Measurements from ENCODE around the gene EMILIN1. TPM values are rescaled to one million over a fixed set of nuclear protein-coding genes. Genes with fewer than 3 reads are reported as not detected.

Gene EMILIN1
- total RNA-seq, 4 donors from 2014 or later = 7.9 to 32.2 (median 13.3) TPM

- peaks cover 0 to 13% (median 7%) of the 10 kb centered on the region in 4 donors for H3K4me1 ChIP-seq
- TF ChIP-seq, protein P1, sequence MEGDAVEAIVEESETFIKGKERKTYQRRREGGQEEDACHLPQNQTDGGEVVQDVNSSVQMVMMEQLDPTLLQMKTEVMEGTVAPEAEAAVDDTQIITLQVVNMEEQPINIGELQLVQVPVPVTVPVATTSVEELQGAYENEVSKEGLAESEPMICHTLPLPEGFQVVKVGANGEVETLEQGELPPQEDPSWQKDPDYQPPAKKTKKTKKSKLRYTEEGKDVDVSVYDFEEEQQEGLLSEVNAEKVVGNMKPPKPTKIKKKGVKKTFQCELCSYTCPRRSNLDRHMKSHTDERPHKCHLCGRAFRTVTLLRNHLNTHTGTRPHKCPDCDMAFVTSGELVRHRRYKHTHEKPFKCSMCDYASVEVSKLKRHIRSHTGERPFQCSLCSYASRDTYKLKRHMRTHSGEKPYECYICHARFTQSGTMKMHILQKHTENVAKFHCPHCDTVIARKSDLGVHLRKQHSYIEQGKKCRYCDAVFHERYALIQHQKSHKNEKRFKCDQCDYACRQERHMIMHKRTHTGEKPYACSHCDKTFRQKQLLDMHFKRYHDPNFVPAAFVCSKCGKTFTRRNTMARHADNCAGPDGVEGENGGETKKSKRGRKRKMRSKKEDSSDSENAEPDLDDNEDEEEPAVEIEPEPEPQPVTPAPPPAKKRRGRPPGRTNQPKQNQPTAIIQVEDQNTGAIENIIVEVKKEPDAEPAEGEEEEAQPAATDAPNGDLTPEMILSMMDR (IDR thresholded peaks at IDR 0.05) = no peak
- TF ChIP-seq POLR2A (IDR thresholded peaks at IDR 0.05) = no peak
- H3K9me3 ChIP-seq = no peaks in the 10 kb centered on the region
- DNase-seq = no peak
- no peak overlapping the region for H3K4me3 ChIP-seq
- H3K36me3 ChIP-seq = peaks cover 0 to 26% (median 0%) of the 10 kb centered on the region in 3 donors
- H3K27ac ChIP-seq = no peak overlapping the region
- H3K27me3 ChIP-seq = no peaks in the 10 kb centered on the region
Observed at GRCh38 chr2:27131429-27131828, 53.0 kb downstream of the EMILIN1 start.

DNA sequence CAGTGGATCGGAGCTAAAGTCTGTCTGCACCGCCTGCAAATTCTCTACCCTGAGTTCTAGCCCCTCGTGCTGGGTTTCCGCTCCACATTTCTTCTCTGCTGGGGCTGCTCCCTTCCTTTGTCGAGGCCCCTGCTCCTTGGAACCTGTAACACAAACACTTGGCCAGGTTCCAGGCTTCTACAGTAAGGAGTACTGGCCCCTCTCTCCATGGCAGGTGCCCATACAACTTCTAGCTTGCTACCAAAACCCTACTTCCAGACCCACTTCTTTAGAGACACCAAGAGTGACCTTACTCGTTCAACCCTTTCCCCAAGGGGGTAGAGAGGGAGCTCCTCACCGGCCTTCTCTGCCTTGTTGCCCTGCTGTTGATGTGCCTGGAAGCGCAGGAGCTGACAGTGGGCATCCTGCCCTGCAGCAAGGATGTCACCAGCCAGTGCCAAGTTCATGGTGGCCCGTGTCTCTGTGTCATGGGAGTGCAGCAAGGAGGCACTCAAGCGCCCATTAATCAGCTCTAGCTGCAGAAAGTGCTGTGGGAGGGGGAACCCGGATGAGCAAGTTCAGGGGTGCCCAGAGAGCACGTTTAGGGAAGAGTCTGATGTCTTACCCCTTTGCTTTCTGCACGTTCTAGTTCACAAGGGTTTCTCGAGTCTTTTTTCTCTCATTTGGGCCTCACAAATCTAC is 54.9 kb downstream of the EMILIN1 start:
- TF ChIP-seq, protein P1 (IDR thresholded peaks at IDR 0.05) = no peak
- no peak for TF ChIP-seq POLR2A (IDR thresholded peaks at IDR 0.05)
- Histone ChIP-seq H3K9me3 (no peaks in the 10 kb centered on the region), H3K27me3 (no peaks in the 10 kb centered on the region), H3K27ac (peak overlapping the region in 3 of 4 donors; percentile 87 to 90 (median 87)), H3K36me3 (peaks cover 0 to 26% (median 0%) of the 10 kb centered on the region in 3 donors), H3K4me1 (peaks cover 0 to 13% (median 7%) of the 10 kb centered on the region in 4 donors), H3K4me3 (peak overlapping the region; percentile 81 to 97 (median 90))
- DNase-seq = no peak

DNA sequence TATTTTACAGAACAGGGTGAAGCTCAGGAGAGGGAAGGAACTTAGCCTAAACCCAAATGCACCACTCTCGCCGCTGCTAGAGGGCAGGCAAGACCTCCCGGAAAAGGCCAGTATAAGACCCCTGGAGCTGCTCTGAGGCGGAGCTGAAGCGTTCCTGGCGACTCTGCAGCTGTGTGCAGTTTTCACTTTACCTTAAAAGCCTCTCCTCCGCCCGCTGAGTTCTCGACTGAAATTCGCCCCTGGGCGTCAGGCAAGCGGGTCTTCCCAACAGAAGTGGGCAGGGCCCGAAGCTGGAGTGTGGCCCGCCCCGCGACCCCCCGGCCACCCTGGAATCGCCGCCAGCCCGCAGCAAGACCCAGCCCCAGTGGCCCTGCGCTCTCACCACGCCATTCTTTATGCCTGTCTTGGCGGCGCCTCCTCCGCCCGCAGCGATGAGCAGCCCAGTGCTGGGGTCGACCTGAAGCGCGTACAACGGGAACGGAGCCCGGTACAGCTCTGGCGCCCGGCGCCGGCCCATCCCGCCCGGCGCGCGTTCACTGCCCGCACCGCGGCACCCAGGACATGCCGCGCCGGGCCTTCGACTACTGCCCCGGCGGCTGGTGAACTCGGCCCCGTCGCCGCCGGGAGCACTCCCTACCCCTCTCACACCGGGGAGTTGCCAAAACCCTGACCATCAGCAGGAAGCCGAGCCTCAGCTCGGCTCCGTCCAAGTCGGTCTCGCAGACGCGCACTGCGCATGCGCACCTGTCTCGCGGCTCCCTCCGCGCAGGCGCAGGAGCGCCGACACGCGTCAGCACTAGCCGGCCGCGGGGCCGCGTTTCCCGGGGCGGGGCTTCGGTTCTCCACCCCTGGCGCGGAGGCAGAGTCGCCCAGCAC is 55.7 kb downstream of the EMILIN1 start, which contains the start of gene PREB:
PREB (minus strand) TSS at position 732 of the 876 bp plus-strand sequence; CDS start at position 517, 215 bp downstream.
- Histone ChIP-seq H3K36me3 (peaks cover 0 to 26% (median 0%) of the 10 kb centered on the region in 3 donors), H3K27me3 (no peaks in the 10 kb centered on the region), H3K4me3 (peak within 1 kb of the TSS; percentile 81 to 97 (median 90)), H3K4me1 (peaks cover 0 to 13% (median 7%) of the 10 kb centered on the region in 4 donors), H3K27ac (peak within 1 kb of the TSS; percentile 86 to 90 (median 87)), H3K9me3 (no peaks in the 10 kb centered on the region)
- peak; percentile 93 to 99 (median 99) for DNase-seq
- TF ChIP-seq, protein P1 (IDR thresholded peaks at IDR 0.05) = peak in 1 of 6 experiments; percentile 3
- TF ChIP-seq POLR2A (IDR thresholded peaks at IDR 0.05) = peak; percentile 84 to 90

DNA sequence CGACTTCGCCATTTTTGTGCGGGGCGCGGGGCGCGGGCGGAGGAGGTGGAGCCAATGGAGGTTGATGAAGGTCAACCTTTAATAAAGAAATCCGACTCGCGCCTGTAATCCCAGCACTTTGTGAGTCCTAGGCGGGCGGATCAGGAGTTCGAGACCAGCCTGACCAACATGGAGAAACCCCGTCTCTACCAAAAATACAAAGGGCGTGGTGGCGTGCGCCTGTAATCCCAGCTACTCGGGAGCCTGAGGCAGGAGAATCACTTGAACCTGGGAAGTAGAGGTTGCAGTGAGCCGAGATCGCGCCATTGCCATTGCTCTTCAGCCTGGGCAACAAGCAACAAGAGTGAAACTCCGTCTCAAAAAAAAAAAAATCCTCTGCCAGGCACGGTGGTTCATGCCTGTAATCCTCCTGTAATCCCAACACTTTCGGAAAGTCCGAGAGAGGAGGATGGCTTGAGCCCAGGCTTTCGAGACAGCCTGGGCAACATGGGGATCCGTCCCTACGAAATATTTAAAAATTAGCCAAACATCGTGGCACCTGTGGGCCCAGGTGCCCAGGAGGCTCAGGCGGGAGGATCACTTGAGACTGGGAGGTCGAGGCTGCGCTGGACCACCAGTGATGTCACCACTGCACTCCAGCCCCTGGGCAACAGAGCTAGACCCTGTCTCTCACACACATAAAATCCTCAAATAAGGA is 56.5 kb downstream of the EMILIN1 start:
- Histone ChIP-seq H3K27ac (peak overlapping the region in 3 of 4 donors; percentile 86 to 90 (median 87)), H3K36me3 (peaks cover 0 to 26% (median 0%) of the 10 kb centered on the region in 3 donors), H3K27me3 (no peaks in the 10 kb centered on the region), H3K4me3 (peak overlapping the region; percentile 81 to 97 (median 90)), H3K9me3 (no peaks in the 10 kb centered on the region), H3K4me1 (peaks cover 0 to 13% (median 7%) of the 10 kb centered on the region in 4 donors)
- DNase-seq = no peak
- no peak for TF ChIP-seq POLR2A (IDR thresholded peaks at IDR 0.05)
- TF ChIP-seq, protein P1 (IDR thresholded peaks at IDR 0.05) = no peak

DNA sequence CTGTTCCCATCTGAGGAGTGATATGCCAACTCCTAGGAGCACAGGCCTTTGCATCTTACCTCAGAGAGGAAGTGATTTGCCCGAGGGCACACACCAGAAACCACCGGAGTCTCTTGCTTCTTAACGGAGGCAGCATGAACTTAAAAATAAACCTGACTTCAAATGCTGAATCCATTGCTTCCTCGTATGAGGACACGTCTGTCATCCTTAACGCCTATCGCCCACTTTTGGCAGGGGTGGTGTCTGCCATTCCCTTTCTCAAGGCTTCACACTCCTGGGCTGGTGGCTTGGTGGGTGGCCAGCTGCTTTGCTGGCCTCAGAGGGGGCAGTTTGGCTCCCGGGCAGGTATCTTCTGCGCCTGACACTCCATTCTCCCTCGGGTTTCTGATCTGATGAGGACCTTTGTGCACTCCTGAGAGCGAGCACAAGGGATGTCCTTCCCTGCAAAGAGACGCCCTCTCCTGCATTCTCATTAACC is 57.1 kb downstream of the EMILIN1 start:
- Histone ChIP-seq H3K36me3 (peaks cover 0 to 21% (median 0%) of the 10 kb centered on the region in 3 donors), H3K27me3 (no peaks in the 10 kb centered on the region), H3K9me3 (no peaks in the 10 kb centered on the region), H3K4me1 (peaks cover 0 to 13% (median 7%) of the 10 kb centered on the region in 4 donors), H3K27ac (no peak overlapping the region), H3K4me3 (no peak overlapping the region)
- TF ChIP-seq POLR2A (IDR thresholded peaks at IDR 0.05) = no peak
- TF ChIP-seq, protein P1 (IDR thresholded peaks at IDR 0.05) = no peak
- no peak for DNase-seq
